Tibial artery (tissue), 4 donors: ENCODE data around the gene ITM2B.

Source experiments
- DNase-seq, 2 donors: peaks; one replicate each; pipeline ENCODE4 v3.0.0-alpha.2; 2019
- H3K27ac ChIP-seq, 2 donors: fragments of 200-600 bp; sonication (generic) in 1 of 2; 1 replicate in 1 of 2; 2 replicates in 1 of 2; pipeline ENCODE4 v1.5.1; 2018 to 2019; ENCODE audit warnings: mild to moderate bottlenecking in 1 of 2
- H3K27me3 ChIP-seq, 2 donors: fragments of 200-600 bp; sonication (generic) in 1 of 2; one replicate each; pipeline versions ENCODE4 v1.5.1 to v1.6.0; 2016 to 2019
- H3K36me3 ChIP-seq, 3 donors: fragments of 200-600 bp; sonication (generic) in 2 of 3; one replicate each; pipeline ENCODE4 v1.5.1; 2016 to 2019; ENCODE audit warnings: mild to moderate bottlenecking in 2 of 3
- H3K4me1 ChIP-seq, 4 donors: fragments of 200-600 bp; sonication (generic) in 2 of 4; 1 replicate in 3 of 4; 2 replicates in 1 of 4; pipeline ENCODE4 v1.5.1; 2016 to 2019
- H3K4me3 ChIP-seq, 2 donors: fragments of 200-600 bp; sonication (generic) in 1 of 2; 1 replicate in 1 of 2; 2 replicates in 1 of 2; pipeline ENCODE4 v1.5.1; 2018 to 2019; ENCODE audit warnings: mild to moderate bottlenecking in 2 of 2
- H3K9me3 ChIP-seq, 3 donors: fragments of 200-600 bp; sonication (generic) in 1 of 3; one replicate each; pipeline ENCODE4 v1.5.1; 2016 to 2019
- intact Hi-C: fragments of 100-400 bp; cut with DNase I; formaldehyde crosslinking; loops from one replicate; pipeline ENCODE4 v1.15.0; 2023; ENCODE audit warnings: low total_unique reads
- TF ChIP-seq, protein P1 (sequence below), 2 experiments: fragments of 200-600 bp in 1 of 2; fragments of 450-650 bp in 1 of 2; IDR thresholded peaks; one replicate each; pipeline ENCODE4 v1.5.1; 2017 to 2019; ENCODE audit warnings: antibody characterized with exemption in 2 of 2, mild to moderate bottlenecking in 1 of 2, moderate library complexity in 1 of 2

Gene ITM2B

DNA sequence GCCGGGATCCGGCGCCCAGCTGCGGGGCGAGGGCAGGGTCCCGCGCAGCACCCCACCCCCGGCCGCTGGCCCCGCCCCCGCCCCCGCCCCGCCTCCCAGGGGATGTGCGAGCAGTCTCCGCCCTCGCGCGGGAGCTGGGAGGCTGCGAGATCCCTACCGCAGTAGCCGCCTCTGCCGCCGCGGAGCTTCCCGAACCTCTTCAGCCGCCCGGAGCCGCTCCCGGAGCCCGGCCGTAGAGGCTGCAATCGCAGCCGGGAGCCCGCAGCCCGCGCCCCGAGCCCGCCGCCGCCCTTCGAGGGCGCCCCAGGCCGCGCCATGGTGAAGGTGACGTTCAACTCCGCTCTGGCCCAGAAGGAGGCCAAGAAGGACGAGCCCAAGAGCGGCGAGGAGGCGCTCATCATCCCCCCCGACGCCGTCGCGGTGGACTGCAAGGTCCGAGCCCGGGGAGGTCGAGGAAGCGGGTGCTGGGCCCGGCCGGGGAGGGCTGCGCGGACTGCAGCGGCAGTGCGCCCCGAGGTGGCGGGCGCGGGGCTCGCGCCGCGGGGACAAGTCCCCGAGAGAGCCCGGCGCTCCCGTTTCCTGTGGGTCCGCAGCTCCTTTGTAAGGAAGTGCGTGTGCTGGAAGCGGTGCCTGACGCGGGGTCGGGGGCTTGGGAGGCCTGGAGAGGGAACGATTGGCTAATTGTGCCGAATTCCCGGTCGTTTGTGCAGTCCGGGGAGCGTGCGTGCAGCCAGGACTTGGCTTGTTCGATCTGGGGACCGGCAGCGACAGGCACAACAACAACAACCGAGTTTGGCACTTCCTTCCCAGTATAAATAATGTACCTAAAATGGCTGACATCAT, at the start of gene ITM2B:
ITM2B (plus strand) TSS at position 161 of the 843 bp plus-strand sequence; CDS start at position 316, 155 bp downstream.
- peaks cover 0 to 44% (median 29%) of the 10 kb centered on the region in 4 donors for H3K4me1 ChIP-seq
- DNase-seq: peak; percentile 62 to 88

DNA sequence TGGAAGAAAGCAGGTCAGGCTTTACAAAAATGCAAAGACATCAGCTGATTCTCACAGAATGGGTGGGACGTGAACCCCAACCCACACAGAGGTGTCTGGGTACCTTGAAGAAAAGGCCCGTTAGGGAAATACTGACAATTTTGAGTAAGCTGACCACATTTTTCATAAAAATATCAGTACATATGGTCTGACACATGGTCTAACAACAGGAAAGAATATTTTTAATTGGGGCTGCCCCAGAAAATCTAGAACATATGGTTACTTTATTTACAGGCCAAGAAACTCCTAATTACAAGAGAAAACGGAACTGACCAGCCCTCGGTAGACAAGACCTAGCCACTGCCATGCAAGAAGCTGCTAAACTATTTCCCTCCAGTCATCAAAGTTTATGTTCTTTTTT, 48.7 kb upstream of the ITM2B start:
- no peak overlapping the region for H3K4me3 ChIP-seq
- no peaks in the 10 kb centered on the region for H3K9me3 ChIP-seq
- no peaks in the 10 kb centered on the region for H3K27me3 ChIP-seq
- H3K4me1 ChIP-seq: no peaks in the 10 kb centered on the region
- no peaks in the 10 kb centered on the region for H3K36me3 ChIP-seq
- no peak for DNase-seq
- intact Hi-C loops: no loop called here
- TF ChIP-seq, protein P1, sequence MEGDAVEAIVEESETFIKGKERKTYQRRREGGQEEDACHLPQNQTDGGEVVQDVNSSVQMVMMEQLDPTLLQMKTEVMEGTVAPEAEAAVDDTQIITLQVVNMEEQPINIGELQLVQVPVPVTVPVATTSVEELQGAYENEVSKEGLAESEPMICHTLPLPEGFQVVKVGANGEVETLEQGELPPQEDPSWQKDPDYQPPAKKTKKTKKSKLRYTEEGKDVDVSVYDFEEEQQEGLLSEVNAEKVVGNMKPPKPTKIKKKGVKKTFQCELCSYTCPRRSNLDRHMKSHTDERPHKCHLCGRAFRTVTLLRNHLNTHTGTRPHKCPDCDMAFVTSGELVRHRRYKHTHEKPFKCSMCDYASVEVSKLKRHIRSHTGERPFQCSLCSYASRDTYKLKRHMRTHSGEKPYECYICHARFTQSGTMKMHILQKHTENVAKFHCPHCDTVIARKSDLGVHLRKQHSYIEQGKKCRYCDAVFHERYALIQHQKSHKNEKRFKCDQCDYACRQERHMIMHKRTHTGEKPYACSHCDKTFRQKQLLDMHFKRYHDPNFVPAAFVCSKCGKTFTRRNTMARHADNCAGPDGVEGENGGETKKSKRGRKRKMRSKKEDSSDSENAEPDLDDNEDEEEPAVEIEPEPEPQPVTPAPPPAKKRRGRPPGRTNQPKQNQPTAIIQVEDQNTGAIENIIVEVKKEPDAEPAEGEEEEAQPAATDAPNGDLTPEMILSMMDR (IDR thresholded peaks at IDR 0.05): no peak
- H3K27ac ChIP-seq: no peak overlapping the region

More for the DNA sequence above, at the start of gene ITM2B:
- H3K4me3 ChIP-seq: peak within 1 kb of the TSS; percentile 78 to 91
- H3K9me3 ChIP-seq: no peaks in the 10 kb centered on the region
- no peaks in the 10 kb centered on the region for H3K27me3 ChIP-seq
- H3K36me3 ChIP-seq: no peaks in the 10 kb centered on the region
- H3K27ac ChIP-seq: peak within 1 kb of the TSS; percentile 94 to 99
- intact Hi-C loops: loop anchor here (2.0 to 10.0 kb wide), 2 partner anchors 72 to 106 kb away; partner anchors contain the start of gene RB1
- TF ChIP-seq, protein P1 (IDR thresholded peaks at IDR 0.05): peak; percentile 29 to 44

DNA sequence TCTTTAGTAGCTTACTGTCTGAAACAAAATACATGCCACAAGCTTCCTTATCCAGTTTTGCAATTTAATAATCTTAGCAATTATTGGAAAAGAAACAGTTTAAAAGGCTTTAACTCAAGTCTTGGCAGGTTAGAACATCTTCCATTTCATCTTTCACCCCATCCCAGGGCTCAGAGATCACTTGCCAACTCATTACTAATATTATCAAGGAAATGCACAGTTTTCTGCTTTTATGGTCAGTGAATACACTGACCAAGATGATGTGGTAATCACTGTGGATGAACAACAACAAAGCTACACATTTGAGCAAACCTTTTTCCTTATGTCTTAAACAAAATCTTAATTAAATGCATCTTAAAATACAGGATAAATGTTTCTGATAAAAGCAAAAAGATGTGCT, 48.0 kb upstream of the ITM2B start:
- intact Hi-C loops: no loop called here
- no peak for DNase-seq
- H3K4me1 ChIP-seq: no peaks in the 10 kb centered on the region
- no peak overlapping the region for H3K4me3 ChIP-seq
- TF ChIP-seq, protein P1 (IDR thresholded peaks at IDR 0.05): no peak
- H3K9me3 ChIP-seq: no peaks in the 10 kb centered on the region
- no peak overlapping the region for H3K27ac ChIP-seq
- no peaks in the 10 kb centered on the region for H3K27me3 ChIP-seq
- no peaks in the 10 kb centered on the region for H3K36me3 ChIP-seq

DNA sequence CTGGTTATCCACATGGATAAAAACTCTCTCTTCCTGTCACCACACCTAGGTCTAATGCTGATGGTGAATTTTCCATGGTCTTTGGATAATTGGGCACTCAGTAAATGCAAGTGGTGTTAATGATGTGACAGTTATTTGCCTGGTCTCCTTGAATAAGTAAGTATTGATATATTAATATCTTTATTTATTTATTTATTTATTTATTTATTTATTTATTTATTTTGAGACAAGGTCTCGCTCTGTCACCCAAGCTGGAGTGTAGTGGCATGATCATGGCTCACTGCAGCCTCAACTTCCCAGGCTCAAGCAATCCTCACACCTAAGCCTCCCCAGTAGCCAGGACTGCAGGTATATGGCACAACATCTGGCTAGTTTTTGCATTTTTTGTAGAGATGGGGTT, 46.3 kb upstream of the ITM2B start:
- DNase-seq: no peak

DNA sequence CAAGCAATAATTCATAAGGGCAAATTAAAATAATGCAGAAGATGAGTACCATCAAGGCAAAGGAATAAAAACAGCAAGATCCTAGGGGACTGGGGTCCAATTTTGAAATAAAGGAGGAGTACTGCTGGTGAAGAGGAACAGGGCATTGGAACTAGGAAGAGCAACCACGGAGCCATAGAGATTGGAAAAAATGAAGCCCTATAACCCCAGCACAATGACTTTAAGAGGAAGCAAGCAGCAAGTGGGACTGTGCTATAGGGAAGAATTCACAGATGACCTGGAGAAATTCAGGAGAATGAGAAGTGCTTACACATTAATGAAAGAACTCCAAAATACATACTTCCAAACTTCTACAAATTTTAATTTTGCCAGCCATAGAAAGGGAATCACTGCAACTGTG, 44.9 kb upstream of the ITM2B start:
- no peak overlapping the region for H3K27ac ChIP-seq
- no peak for DNase-seq
- no peaks in the 10 kb centered on the region for H3K27me3 ChIP-seq
- no peaks in the 10 kb centered on the region for H3K36me3 ChIP-seq
- TF ChIP-seq, protein P1 (IDR thresholded peaks at IDR 0.05): no peak
- no peak overlapping the region for H3K4me3 ChIP-seq
- no peaks in the 10 kb centered on the region for H3K4me1 ChIP-seq
- H3K9me3 ChIP-seq: no peaks in the 10 kb centered on the region
- intact Hi-C loops: no loop called here

More for the DNA sequence above, 46.3 kb upstream of the ITM2B start:
- no peaks in the 10 kb centered on the region for H3K27me3 ChIP-seq
- intact Hi-C loops: no loop called here
- H3K9me3 ChIP-seq: no peaks in the 10 kb centered on the region
- no peak overlapping the region for H3K27ac ChIP-seq
- TF ChIP-seq, protein P1 (IDR thresholded peaks at IDR 0.05): no peak
- H3K36me3 ChIP-seq: no peaks in the 10 kb centered on the region
- no peak overlapping the region for H3K4me3 ChIP-seq
- no peaks in the 10 kb centered on the region for H3K4me1 ChIP-seq
